ENCODE measurements around the gene FNBP1. TPM values are rescaled to one million over a fixed set of nuclear protein-coding genes. Genes with fewer than 3 reads are reported as not detected.
"Not testable (repeated sequence)": the region's sequence is repeated elsewhere in the genome, so short reads cannot be mapped to it uniquely, and the experiment has no call there.

FNBP1 gene
- total RNA-seq, 1 experiment from 2014 or later = 16.8 TPM

DNA sequence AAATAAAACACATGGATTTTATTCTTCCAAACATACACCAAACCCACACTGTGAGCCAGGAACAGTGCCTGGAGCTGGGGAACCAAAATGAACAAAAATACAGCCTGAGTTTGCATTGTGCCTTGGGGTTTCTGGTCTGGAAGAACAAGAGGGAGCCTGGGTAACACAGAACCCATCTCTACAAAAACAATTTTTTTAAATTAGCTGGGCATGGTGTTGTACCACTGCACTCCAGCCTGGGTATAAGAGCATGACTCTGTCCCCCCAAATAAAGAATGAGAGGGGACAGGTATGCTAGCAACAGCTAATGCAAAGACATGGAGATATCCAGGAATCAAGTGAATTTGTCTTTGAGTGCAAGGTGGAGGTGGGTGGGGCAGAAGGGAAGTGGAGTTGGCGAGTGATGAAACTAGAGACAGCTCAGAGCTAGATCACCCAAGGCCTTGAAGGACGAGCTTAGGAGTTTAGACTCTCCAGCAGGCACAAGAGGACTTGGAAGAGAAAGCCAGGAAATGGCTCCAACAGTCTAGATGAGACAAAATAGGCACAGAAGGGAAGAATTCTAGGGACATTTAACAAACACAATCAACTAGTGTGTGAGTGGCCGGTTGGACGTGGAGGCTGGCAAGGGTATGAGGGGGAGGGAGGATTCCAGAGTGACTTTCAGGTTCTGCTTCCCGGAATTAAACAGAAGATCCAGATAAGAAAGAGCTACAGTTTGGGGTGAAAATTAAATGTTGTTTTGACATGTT lies 47.4 kb downstream of the FNBP1 start:
- no peak for DNase-seq (ENCODE audit: low read depth)

DNA sequence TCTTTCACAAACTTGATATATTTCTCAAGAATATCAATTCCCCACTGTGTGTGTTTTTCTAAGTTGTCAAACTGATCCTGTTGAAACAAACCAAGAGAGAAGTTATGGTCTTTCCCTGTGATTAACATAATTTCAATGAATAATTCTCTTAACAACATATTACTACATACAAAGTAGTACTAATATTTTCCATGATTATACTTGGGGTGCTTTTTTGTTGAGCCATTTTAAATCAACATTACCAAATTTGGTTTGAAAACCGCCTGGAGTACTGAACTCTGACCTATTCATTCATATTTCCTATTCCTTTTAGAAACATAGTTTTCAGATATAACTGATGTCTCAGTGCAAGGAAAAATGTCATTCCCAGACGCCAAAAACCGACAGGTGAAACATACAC lies 48.1 kb downstream of the FNBP1 start:
- DNase-seq (ENCODE audit: low read depth) = no peak

GRCh38 chr9:129991139-129991538 lies 51.9 kb downstream of the FNBP1 start:
- DNase-seq (ENCODE audit: low read depth) = not testable (repeated sequence)

- no peak for DNase-seq (ENCODE audit: low read depth)
Measured at GRCh38 chr9:129990269-129991010, 52.5 kb downstream of the FNBP1 start.

DNA sequence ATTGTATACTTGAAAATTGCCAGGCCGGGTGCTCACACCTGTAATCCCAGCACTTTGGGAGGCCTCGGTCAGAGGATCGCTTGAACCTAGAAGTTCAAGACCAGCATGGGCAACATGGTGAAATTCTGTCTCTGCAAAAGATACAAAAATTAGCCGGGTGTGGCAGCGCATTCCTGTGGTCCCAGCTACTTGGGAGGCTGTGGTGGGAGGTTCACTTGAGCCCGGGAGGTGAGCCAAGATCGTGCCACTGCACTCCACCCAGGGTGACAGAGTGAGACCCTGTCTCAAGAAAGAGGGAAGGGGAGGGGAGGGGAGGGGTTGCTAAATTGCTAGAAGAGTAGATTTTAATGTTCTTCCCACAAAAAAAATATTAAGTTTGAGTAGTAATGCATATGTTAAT lies 53.2 kb downstream of the FNBP1 start:
- DNase-seq (ENCODE audit: low read depth) = peak; percentile 54

DNA sequence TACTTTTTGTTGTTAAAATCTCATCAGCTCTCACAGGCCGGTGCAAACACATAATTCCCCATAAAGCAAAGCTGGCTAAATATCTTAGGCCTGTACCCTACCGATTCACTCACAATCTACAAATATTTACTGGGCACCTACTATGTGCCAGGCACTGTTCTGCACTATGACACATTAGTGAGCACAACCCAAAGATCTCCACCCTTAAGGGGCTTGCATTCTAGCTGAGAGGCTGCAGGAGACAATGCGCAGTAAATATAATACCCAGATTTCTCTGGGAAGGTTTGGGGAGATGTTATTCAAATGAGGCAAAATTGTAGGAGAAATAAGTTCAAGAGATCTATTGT lies 53.7 kb downstream of the FNBP1 start:
- no peak for DNase-seq (ENCODE audit: low read depth)

DNA sequence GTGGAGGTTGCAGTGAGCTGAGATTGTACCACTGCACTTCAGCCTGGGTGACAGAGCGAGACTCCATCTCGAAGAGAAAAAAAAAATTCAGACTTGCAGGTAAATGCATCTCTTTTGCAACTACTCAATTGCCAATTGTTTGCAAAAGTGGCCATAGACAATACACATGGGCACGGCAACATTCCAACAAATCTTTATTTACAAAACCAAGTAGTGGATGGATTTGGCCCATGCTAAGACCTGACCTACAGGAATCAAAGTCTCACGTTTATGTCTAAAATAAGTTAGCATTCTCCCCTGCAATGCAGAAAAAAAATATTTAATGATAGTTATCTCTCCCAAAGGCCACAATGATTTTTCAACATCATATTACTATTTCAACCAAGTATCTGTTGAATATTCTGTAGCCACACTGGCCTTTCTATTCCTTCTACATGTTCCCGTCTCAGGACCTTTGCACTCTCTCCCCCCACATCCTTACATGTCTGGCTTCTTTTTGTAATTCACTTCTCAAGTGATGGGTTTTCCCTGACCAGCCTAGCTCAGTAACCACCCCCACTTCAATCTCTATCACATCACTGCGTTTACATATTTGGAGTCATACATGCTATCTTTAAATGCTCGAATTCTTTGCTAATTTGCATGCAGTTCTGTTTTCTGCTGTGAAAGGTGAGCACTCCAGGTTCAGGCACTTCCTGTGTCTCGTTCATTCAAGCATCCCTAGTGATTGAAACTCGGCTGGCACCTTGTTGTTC lies 54.2 kb downstream of the FNBP1 start:
- DNase-seq (ENCODE audit: low read depth) = no peak

GRCh38 chr9:129987941-129988340 lies 55.0 kb downstream of the FNBP1 start:
- DNase-seq (ENCODE audit: low read depth) = no peak

DNA sequence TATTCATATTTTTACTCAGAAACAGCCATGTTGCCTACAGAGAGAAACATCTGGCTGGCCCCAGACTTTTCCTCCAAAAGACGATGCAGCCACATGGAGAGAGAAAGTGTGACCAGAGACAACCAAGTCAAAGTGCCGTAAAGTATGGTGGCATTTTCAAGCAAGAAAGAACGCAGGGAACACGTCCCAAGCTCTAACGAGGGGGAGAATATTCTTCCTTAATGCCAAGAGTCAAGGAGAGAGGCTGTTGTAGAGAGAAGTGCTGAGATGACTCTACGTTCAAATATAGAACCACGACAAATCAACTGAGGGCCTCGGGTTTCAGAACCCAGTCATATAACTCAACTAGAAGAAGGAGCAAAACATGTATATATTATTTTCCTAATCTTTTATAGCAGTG lies 55.9 kb downstream of the FNBP1 start:
- DNase-seq (ENCODE audit: low read depth) = peak; percentile 6

- DNase-seq (ENCODE audit: low read depth) = not testable (repeated sequence)
Measured at GRCh38 chr9:129984589-129984988, 58.4 kb downstream of the FNBP1 start.

DNA sequence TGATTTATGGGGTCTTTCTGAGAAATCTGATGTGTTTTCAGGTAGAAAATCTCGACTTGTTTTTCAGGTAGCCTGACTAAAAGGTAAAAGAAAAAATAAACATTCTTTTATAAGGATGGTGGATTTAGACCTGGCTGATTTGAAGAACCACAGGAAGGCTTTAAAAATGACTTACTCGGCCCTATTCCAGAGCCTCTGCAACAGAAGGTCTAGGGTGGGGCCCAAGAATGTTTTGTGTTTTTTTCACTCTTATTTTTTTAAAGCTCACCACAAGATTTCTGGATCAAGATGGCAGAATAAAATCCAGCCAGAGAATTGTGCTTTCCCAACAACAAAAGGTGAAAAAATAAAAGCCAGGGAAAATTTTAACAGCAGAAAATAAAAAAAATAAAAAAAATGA lies 59.1 kb downstream of the FNBP1 start:
- peak; percentile 60 for DNase-seq (ENCODE audit: low read depth)

- DNase-seq (ENCODE audit: low read depth) = peak; percentile 6
Measured at GRCh38 chr9:129981180-129981907, 61.6 kb downstream of the FNBP1 start.

DNA sequence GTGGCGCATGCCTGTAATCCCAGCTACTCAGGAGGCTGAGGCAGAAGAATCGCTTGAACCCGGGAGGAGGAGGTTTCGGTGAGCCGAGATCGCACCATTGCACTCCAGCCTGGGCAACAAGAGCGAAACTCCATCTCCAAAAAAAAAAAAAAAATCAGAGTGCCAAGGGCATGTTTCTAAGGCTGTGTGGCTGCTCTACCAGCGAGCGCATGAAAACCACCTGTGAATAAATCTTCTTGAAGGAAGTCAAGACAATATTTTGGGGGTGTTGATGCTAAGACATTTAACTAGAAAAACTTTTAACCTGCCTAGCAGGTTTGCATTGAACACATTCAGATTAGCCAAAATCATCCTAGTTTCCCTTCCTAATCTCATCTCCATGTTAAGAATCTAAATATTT lies 62.8 kb downstream of the FNBP1 start:
- not testable (repeated sequence) for DNase-seq (ENCODE audit: low read depth)

- DNase-seq (ENCODE audit: low read depth) = no peak
Measured at GRCh38 chr9:129979071-129979745, 63.8 kb downstream of the FNBP1 start.

DNA sequence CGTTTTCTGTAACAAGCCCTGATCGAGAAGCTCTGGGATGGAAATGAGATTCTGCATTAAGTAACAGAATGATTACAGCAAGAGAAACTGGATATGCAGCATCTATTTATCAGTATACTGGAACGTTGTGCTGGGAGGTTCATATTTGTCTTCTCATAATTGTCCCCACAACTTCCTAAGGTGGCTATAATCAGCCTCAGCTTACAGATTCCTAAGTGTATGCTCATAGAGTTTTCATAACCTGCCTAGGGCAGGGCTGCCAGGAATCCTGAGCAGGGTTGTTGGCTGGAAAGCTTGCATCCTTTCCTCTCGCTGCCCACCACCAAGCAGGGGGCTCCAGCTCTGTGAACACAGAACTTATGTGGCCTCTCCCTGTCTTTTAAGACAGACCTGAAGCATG lies 70.2 kb downstream of the FNBP1 start:
- DNase-seq (ENCODE audit: low read depth) = no peak

DNA sequence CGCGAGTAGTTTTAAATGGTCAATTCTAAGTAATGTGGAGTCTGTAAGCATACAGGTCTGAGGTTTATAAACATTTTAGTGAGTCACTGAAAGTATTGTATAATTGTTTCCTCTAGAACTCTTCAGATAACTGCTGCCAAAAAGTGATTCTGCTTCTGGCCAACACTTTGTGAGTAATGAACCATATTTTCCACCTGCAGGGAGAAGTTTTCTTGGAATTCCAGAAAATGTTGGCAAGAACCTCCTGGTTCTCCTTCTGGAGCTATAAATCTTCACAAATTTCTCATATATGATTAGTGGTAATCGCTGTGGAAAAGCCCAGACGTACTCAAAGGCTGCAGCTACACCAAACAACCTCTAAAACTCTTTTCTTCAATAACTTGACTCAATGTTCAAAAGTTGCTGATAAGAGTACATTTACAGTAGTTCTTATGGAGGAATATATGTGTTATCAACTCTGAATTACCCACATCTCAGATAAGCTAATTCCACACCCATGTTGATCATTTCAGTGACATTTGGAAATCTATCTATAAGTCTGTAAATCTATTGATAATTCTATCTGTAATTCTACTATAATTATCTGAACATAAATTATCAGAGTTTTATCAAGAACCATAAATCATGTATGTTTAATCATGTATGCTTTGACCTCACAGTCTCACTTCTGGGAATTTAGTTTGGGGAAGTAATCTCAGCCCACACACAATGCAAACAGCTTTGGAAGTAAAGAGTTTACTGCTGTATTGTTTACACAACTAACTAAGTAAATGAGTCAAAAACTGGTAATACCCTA lies 74.1 kb downstream of the FNBP1 start:
- DNase-seq (ENCODE audit: low read depth) = peak; percentile 59

GRCh38 chr9:129964901-129965734 lies 77.9 kb downstream of the FNBP1 start:
- peak; percentile 57 for DNase-seq (ENCODE audit: low read depth)

DNA sequence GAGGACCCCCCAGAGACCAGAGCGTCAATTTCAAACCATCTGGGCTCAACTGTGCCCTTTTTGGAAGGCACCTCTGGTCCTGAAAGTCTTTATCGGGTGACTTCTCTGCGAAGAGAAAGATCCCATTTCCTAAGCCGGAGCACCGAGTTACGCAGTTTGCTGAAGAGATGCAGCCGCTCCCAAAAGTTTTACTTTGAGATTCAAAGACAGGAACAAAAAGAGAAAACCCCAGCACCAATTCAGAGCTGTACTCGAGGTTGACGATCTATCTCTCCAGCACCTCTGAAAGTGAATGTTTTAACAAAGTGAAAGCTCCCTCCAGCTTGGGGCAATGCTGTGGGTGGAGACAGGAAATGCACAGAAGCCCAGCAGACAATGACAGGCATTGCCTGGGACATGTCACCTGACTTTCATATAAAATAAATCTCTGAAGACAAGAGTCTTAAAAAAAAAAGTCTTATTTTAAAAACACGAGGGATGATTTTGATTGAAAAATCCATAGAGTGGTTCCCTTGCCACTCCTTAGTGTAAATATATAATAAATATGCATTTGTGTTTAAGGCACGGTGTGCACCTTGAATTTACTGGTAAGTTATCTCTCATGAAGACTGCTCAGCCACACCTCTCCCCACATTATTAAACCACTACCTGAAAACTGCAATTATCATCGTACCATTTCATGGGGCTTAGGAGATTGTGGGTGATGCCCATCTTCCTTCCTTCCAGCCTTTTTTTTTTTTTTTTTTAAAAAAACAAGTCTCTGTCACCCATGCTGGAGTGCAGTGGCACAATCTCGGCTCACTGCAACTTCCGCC lies 79.9 kb downstream of the FNBP1 start:
- peak; percentile 61 for DNase-seq (ENCODE audit: low read depth)

Measured in LHCN-M2 (cell line).